Thyroid gland (tissue), 4 donors: ENCODE results near the gene AURKB.

Experiments used
- CTCF ChIP-seq, 6 experiments: fragments of 200-600 bp in 3 of 6; fragments of 450-650 bp in 3 of 6; sonication (generic) in 3 of 6; IDR thresholded peaks; one replicate each; pipeline ENCODE4 v1.5.1; 2016 to 2019; ENCODE audit warnings: antibody characterized with exemption in 6 of 6, mild to moderate bottlenecking in 2 of 6, inconsistent platforms in 1 of 6, moderate library complexity in 1 of 6
- POLR2A ChIP-seq, 2 donors: fragments of 450-650 bp; IDR thresholded peaks; one replicate each; pipeline ENCODE4 v1.6.1; 2017; ENCODE audit warnings: antibody characterized with exemption in 2 of 2, mild to moderate bottlenecking in 2 of 2, moderate library complexity in 1 of 2

DNA sequence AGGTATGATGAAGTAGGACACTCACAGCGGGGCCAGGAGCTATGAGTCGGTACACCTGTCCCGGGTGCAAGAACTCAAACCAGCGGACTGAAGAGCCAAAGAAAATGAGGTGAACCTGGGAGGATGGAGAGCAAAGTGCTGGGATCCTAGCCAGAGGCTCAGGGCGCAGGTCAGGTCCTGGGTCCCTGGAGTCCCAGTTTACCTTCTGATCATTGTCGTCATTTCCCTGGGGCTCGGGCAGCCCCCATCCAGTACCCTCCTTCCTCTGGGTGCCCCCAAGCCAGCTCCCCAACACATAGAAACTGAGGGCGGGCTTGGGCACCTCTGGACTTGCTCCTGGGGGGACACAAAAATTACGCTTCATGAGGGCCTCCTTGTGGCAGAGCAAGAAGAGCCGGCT is 21.3 kb upstream of the AURKB start:
- TF ChIP-seq POLR2A (IDR thresholded peaks at IDR 0.05) (no peak), CTCF (IDR thresholded peaks at IDR 0.05) (no peak)
